Measurements from ENCODE around the gene CCL17. TPM values are rescaled to one million over a fixed set of nuclear protein-coding genes. Genes with fewer than 3 reads are reported as not detected.
A peak's percentile ranks its signal among the peaks of the same experiment; 100 is the strongest.
"Not testable (repeated sequence)": the region's sequence is repeated elsewhere in the genome, so short reads cannot be mapped to it uniquely, and the experiment has no call there.

CCL17 gene
- total RNA-seq, 1 donor from 2014 or later: not detected

- Histone ChIP-seq H3K9me3 (replicated peaks) (no peaks in the 10 kb centered on the region), H3K4me3 (no peak overlapping the region), H3K27ac (replicated peaks) (peak overlapping the region; percentile 5), H3K4me1 (peaks cover 23% of the 10 kb centered on the region), H3K27me3 (ENCODE audit: low read depth) (no peaks in the 10 kb centered on the region), H3K36me3 (no peaks in the 10 kb centered on the region)
- intact Hi-C loops (cut with micrococcal nuclease): no loop called here
- no peak for TF ChIP-seq CTCF (IDR thresholded peaks at IDR 0.05; ENCODE audit: borderline replicate concordance)
- DNase-seq: no peak
Observed at GRCh38 chr16:57394444-57394843, 10.1 kb upstream of the CCL17 start.

GRCh38 chr16:57395026-57395425, 9.5 kb upstream of the CCL17 start:
- H3K4me3 ChIP-seq: no peak overlapping the region
- DNase-seq: no peak
- H3K27me3 ChIP-seq (ENCODE audit: low read depth): no peaks in the 10 kb centered on the region
- intact Hi-C loops (cut with micrococcal nuclease): no loop called here
- H3K36me3 ChIP-seq: no peaks in the 10 kb centered on the region
- H3K9me3 ChIP-seq (replicated peaks): no peaks in the 10 kb centered on the region
- H3K27ac ChIP-seq (replicated peaks): peak overlapping the region; percentile 5
- peaks cover 23% of the 10 kb centered on the region for H3K4me1 ChIP-seq
- TF ChIP-seq CTCF (IDR thresholded peaks at IDR 0.05; ENCODE audit: borderline replicate concordance): no peak

GRCh38 chr16:57396786-57397185, 7.8 kb upstream of the CCL17 start:
- Histone ChIP-seq H3K9me3 (replicated peaks) (no peaks in the 10 kb centered on the region), H3K27ac (replicated peaks) (no peak overlapping the region), H3K27me3 (ENCODE audit: low read depth) (no peaks in the 10 kb centered on the region), H3K36me3 (no peaks in the 10 kb centered on the region), H3K4me1 (peaks cover 10% of the 10 kb centered on the region), H3K4me3 (no peak overlapping the region)
- intact Hi-C loops (cut with micrococcal nuclease): no loop called here
- no peak for DNase-seq
- no peak for TF ChIP-seq CTCF (IDR thresholded peaks at IDR 0.05; ENCODE audit: borderline replicate concordance)

- DNase-seq; H3K4me3 ChIP-seq; H3K9me3 ChIP-seq (replicated peaks); H3K27me3 ChIP-seq (ENCODE audit: low read depth); H3K27ac ChIP-seq (replicated peaks); intact Hi-C loops (cut with micrococcal nuclease); H3K36me3 ChIP-seq: not testable (repeated sequence)
- peaks cover 10% of the 10 kb centered on the region for H3K4me1 ChIP-seq
Observed at GRCh38 chr16:57397493-57397892, 7.1 kb upstream of the CCL17 start.

- DNase-seq: no peak
- Histone ChIP-seq H3K4me3 (no peak overlapping the region), H3K27me3 (ENCODE audit: low read depth) (no peaks in the 10 kb centered on the region), H3K27ac (replicated peaks) (no peak overlapping the region), H3K9me3 (replicated peaks) (no peaks in the 10 kb centered on the region), H3K4me1 (no peaks in the 10 kb centered on the region), H3K36me3 (no peaks in the 10 kb centered on the region)
- TF ChIP-seq CTCF (IDR thresholded peaks at IDR 0.05; ENCODE audit: borderline replicate concordance): no peak
- intact Hi-C loops (cut with micrococcal nuclease): no loop called here
Observed at GRCh38 chr16:57401943-57402640, 2.5 kb upstream of the CCL17 start.

GRCh38 chr16:57405097-57405496, 530 bp downstream of the CCL17 start:
- H3K36me3 ChIP-seq: no peaks in the 10 kb centered on the region
- peaks cover 15% of the 10 kb centered on the region for H3K4me1 ChIP-seq
- no peaks in the 10 kb centered on the region for H3K9me3 ChIP-seq (replicated peaks)
- H3K27me3 ChIP-seq (ENCODE audit: low read depth): no peaks in the 10 kb centered on the region
- DNase-seq: no peak
- intact Hi-C loops (cut with micrococcal nuclease): no loop called here
- no peak overlapping the region for H3K4me3 ChIP-seq
- H3K27ac ChIP-seq (replicated peaks): no peak overlapping the region
- TF ChIP-seq CTCF (IDR thresholded peaks at IDR 0.05; ENCODE audit: borderline replicate concordance): no peak

Data from left ventricle myocardium inferior (tissue), 1 donor.